Activated T-cell treated with anti-CD3 and anti-CD28 coated beads, Interleukin-2, amount 50 U/mL, for 72 hours (primary cell): ENCODE data around the gene APBB2. TPM values are rescaled to one million over a fixed set of nuclear protein-coding genes. Genes with fewer than 3 reads are reported as not detected.
"Not testable (repeated sequence)": the region's sequence is repeated elsewhere in the genome, so short reads cannot be mapped to it uniquely, and the experiment has no call there.

ENCODE experiments used
- ATAC-seq, 2 donors: fragments of 150-1000 bp; cut with Tn5 transposase; replicated peaks in 1 of 2; 2 replicates each; pipeline ENCODE4 v1.10.0; 2021; ENCODE audit warnings: moderate library complexity in 2 of 2, mild to moderate bottlenecking in 1 of 2
- DNase-seq, 2 donors: peaks; one replicate each; pipeline ENCODE4 v3.0.0; 2021 to 2022; ENCODE audit warnings: mixed read lengths in 1 of 2
- H3K27ac Mint-ChIP-seq: one replicate; pipeline ENCODE4 v1.8.0; 2022; ENCODE audit warnings: mild to moderate bottlenecking, moderate library complexity, mixed read lengths
- H3K27me3 Mint-ChIP-seq: one replicate; pipeline ENCODE4 v1.8.0; 2022; ENCODE audit warnings: low read depth, mixed read lengths
- H3K36me3 Mint-ChIP-seq, 2 donors: one replicate each; pipeline ENCODE4 v1.8.0; 2022; ENCODE audit warnings: mixed read lengths in 2 of 2, mild to moderate bottlenecking in 1 of 2; ENCODE audit not compliant: insufficient read depth in 2 of 2
- H3K4me1 Mint-ChIP-seq: one replicate; pipeline ENCODE4 v1.8.0; 2022; ENCODE audit warnings: low read depth, mixed read lengths
- H3K4me3 Mint-ChIP-seq, 2 donors: one replicate each; pipeline ENCODE4 v1.8.0; 2022; ENCODE audit warnings: mild to moderate bottlenecking in 2 of 2, mixed read lengths in 2 of 2, moderate library complexity in 2 of 2
- H3K9me3 Mint-ChIP-seq, 2 donors: one replicate each; pipeline ENCODE4 v1.8.0; 2022; ENCODE audit warnings: mixed read lengths in 2 of 2
- total RNA-seq, 2 donors: library from RNA; stranded (reverse); gene quantifications; one replicate each; pipeline ENCODE4 v1.2.3, GENCODE V29; 2022

Gene APBB2
- total RNA-seq, 2 donors from 2014 or later = 6.8 to 8.6 TPM

GRCh38 chr4:40837094-40837870, 377.1 kb downstream of the APBB2 start:
- H3K4me3 Mint-ChIP-seq = no peak overlapping the region
- H3K27ac Mint-ChIP-seq = no peak overlapping the region
- H3K9me3 Mint-ChIP-seq = no peaks in the 10 kb centered on the region
- H3K27me3 Mint-ChIP-seq = no peaks in the 10 kb centered on the region
- no peak for ATAC-seq
- H3K36me3 Mint-ChIP-seq = no peaks in the 10 kb centered on the region
- H3K4me1 Mint-ChIP-seq = peaks cover 7% of the 10 kb centered on the region
- DNase-seq = no peak

GRCh38 chr4:40833212-40833611, 381.1 kb downstream of the APBB2 start:
- peaks cover 1% of the 10 kb centered on the region in 2 donors for H3K9me3 Mint-ChIP-seq
- no peak for ATAC-seq
- peaks cover 1 to 4% of the 10 kb centered on the region in 2 donors for H3K36me3 Mint-ChIP-seq
- DNase-seq = no peak
- no peak overlapping the region for H3K4me3 Mint-ChIP-seq
- peaks cover 2% of the 10 kb centered on the region for H3K4me1 Mint-ChIP-seq
- no peaks in the 10 kb centered on the region for H3K27me3 Mint-ChIP-seq
- H3K27ac Mint-ChIP-seq = no peak overlapping the region

GRCh38 chr4:40832175-40832574, 382.2 kb downstream of the APBB2 start:
- H3K36me3 Mint-ChIP-seq = peaks cover 5 to 8% of the 10 kb centered on the region in 2 donors
- DNase-seq = no peak
- no peak for ATAC-seq
- H3K4me3 Mint-ChIP-seq = no peak overlapping the region
- peaks cover 5 to 9% of the 10 kb centered on the region in 2 donors for H3K9me3 Mint-ChIP-seq
- H3K4me1 Mint-ChIP-seq = peaks cover 9% of the 10 kb centered on the region
- H3K27ac Mint-ChIP-seq = no peak overlapping the region
- no peaks in the 10 kb centered on the region for H3K27me3 Mint-ChIP-seq

- H3K9me3 Mint-ChIP-seq = peaks cover 5 to 9% of the 10 kb centered on the region in 2 donors
- H3K36me3 Mint-ChIP-seq = peaks cover 5 to 8% of the 10 kb centered on the region in 2 donors
- peaks cover 9% of the 10 kb centered on the region for H3K4me1 Mint-ChIP-seq
- no peaks in the 10 kb centered on the region for H3K27me3 Mint-ChIP-seq
- no peak overlapping the region for H3K27ac Mint-ChIP-seq
- DNase-seq (no peak), ATAC-seq (no peak)
- H3K4me3 Mint-ChIP-seq = no peak overlapping the region
These were observed 383.0 kb downstream of the APBB2 start for GRCh38 chr4:40831146-40831907.

- H3K4me1 Mint-ChIP-seq = peaks cover 9% of the 10 kb centered on the region
- peaks cover 5 to 8% of the 10 kb centered on the region in 2 donors for H3K36me3 Mint-ChIP-seq
- DNase-seq (no peak), ATAC-seq (no peak)
- H3K27ac Mint-ChIP-seq = no peak overlapping the region
- H3K4me3 Mint-ChIP-seq = no peak overlapping the region
- peaks cover 5 to 9% of the 10 kb centered on the region in 2 donors for H3K9me3 Mint-ChIP-seq
- no peaks in the 10 kb centered on the region for H3K27me3 Mint-ChIP-seq
These were observed 384.8 kb downstream of the APBB2 start for GRCh38 chr4:40829586-40829985.

- Mint-ChIP-seq H3K27me3 (no peaks in the 10 kb centered on the region), H3K27ac (no peak overlapping the region), H3K9me3 (peaks cover 5 to 9% of the 10 kb centered on the region in 2 donors), H3K4me3 (no peak overlapping the region), H3K36me3 (peaks cover 5 to 8% of the 10 kb centered on the region in 2 donors), H3K4me1 (peaks cover 9% of the 10 kb centered on the region)
- DNase-seq (no peak), ATAC-seq (no peak)
These were observed 385.7 kb downstream of the APBB2 start for GRCh38 chr4:40828661-40829060.

- Mint-ChIP-seq H3K36me3 (peaks cover 5 to 8% of the 10 kb centered on the region in 2 donors), H3K4me1 (peaks cover 9% of the 10 kb centered on the region), H3K27ac (no peak overlapping the region), H3K27me3 (no peaks in the 10 kb centered on the region), H3K4me3 (no peak overlapping the region), H3K9me3 (peaks cover 5 to 9% of the 10 kb centered on the region in 2 donors)
- peak in 1 of 2 donors; percentile 5 for DNase-seq
- peak in 1 of 2 donors; percentile 28 for ATAC-seq
These were observed 386.6 kb downstream of the APBB2 start for GRCh38 chr4:40827758-40828157.

GRCh38 chr4:40826821-40827220, 387.5 kb downstream of the APBB2 start:
- peaks cover 5 to 8% of the 10 kb centered on the region in 2 donors for H3K36me3 Mint-ChIP-seq

GRCh38 chr4:40825014-40825838, 389.1 kb downstream of the APBB2 start:
- Mint-ChIP-seq H3K4me1 (peaks cover 9% of the 10 kb centered on the region), H3K36me3 (peaks cover 5 to 8% of the 10 kb centered on the region in 2 donors), H3K27me3 (no peaks in the 10 kb centered on the region), H3K27ac (no peak overlapping the region), H3K4me3 (no peak overlapping the region), H3K9me3 (peaks cover 5 to 9% of the 10 kb centered on the region in 2 donors)
- ATAC-seq = no peak
- DNase-seq = no peak

More at GRCh38 chr4:40826821-40827220, 387.5 kb downstream of the APBB2 start:
- DNase-seq (no peak), ATAC-seq (no peak)
- H3K4me3 Mint-ChIP-seq = no peak overlapping the region
- peaks cover 5 to 9% of the 10 kb centered on the region in 2 donors for H3K9me3 Mint-ChIP-seq
- peaks cover 9% of the 10 kb centered on the region for H3K4me1 Mint-ChIP-seq
- H3K27ac Mint-ChIP-seq = no peak overlapping the region
- H3K27me3 Mint-ChIP-seq = no peaks in the 10 kb centered on the region

GRCh38 chr4:40822420-40823166, 391.7 kb downstream of the APBB2 start:
- Mint-ChIP-seq H3K27ac (no peak overlapping the region), H3K4me3 (no peak overlapping the region), H3K27me3 (no peaks in the 10 kb centered on the region), H3K4me1 (peaks cover under 1% of the 10 kb centered on the region), H3K36me3 (no peaks in the 10 kb centered on the region), H3K9me3 (peaks cover 0 to 3% of the 10 kb centered on the region in 2 donors)
- DNase-seq = no peak
- no peak for ATAC-seq

GRCh38 chr4:40820101-40820500, 394.2 kb downstream of the APBB2 start:
- ATAC-seq (no peak), DNase-seq (no peak)
- Mint-ChIP-seq H3K36me3 (no peaks in the 10 kb centered on the region), H3K27ac (no peak overlapping the region), H3K4me3 (no peak overlapping the region), H3K9me3 (no peaks in the 10 kb centered on the region), H3K27me3 (no peaks in the 10 kb centered on the region), H3K4me1 (no peaks in the 10 kb centered on the region)

- not testable (repeated sequence) for H3K9me3 Mint-ChIP-seq, ATAC-seq
These were observed 397.2 kb downstream of the APBB2 start for GRCh38 chr4:40817157-40817556.

More at GRCh38 chr4:40817157-40817556, 397.2 kb downstream of the APBB2 start:
- not testable (repeated sequence) for H3K27me3 Mint-ChIP-seq, H3K4me1 Mint-ChIP-seq, H3K36me3 Mint-ChIP-seq, H3K27ac Mint-ChIP-seq, H3K4me3 Mint-ChIP-seq, DNase-seq
